Smooth muscle cell (in vitro differentiated cells): ENCODE data around the gene CTSL. TPM values are rescaled to one million over a fixed set of nuclear protein-coding genes. Genes with fewer than 3 reads are reported as not detected.

Experiments used
- DNase-seq: peaks from one replicate; lab custom pipeline; 2025; ENCODE audit not compliant: unreplicated experiment; lab: John Stamatoyannopoulos, UW
- H2AFZ ChIP-seq: fragments of 200-600 bp; sonication (generic); 2 replicates; pipeline ENCODE4 v1.6.0; 2016; ENCODE audit warnings: antibody characterized with exemption, low read depth, mild to moderate bottlenecking
- H3F3A ChIP-seq: fragments of 200-600 bp; sonication (generic); 2 replicates; pipeline ENCODE4 v1.6.0; 2017; ENCODE audit warnings: antibody characterized with exemption, low read depth
- H3K27ac ChIP-seq: fragments of 200-600 bp; sonication (generic); 2 replicates; pipeline ENCODE4 v1.5.1; 2016; ENCODE audit warnings: low read depth, mild to moderate bottlenecking
- H3K27me3 ChIP-seq: fragments of 200-600 bp; sonication (generic); 2 replicates; pipeline ENCODE4 v1.6.1; 2016; ENCODE audit warnings: low read depth, mild to moderate bottlenecking
- H3K36me3 ChIP-seq: fragments of 200-600 bp; sonication (generic); 2 replicates; pipeline ENCODE4 v1.5.1; 2016; ENCODE audit warnings: low read depth
- H3K4me1 ChIP-seq: fragments of 200-600 bp; sonication (generic); 2 replicates; pipeline ENCODE4 v1.5.1; 2016; ENCODE audit warnings: low read depth
- H3K4me2 ChIP-seq: fragments of 200-600 bp; sonication (generic); 2 replicates; pipeline ENCODE4 v1.6.0; 2016; ENCODE audit warnings: mild to moderate bottlenecking
- H3K4me3 ChIP-seq: fragments of 200-600 bp; sonication (generic); 2 replicates; pipeline ENCODE4 v1.5.1; 2016; ENCODE audit warnings: mild to moderate bottlenecking
- H3K79me2 ChIP-seq: fragments of 200-600 bp; sonication (generic); 2 replicates; pipeline ENCODE4 v1.6.0; 2016; ENCODE audit warnings: low read depth, mild to moderate bottlenecking
- H3K9ac ChIP-seq: fragments of 200-600 bp; sonication (generic); 2 replicates; pipeline ENCODE4 v1.6.0; 2016; ENCODE audit warnings: low read depth
- H3K9me3 ChIP-seq: fragments of 200-600 bp; sonication (generic); replicated peaks from 2 replicates; pipeline ENCODE4 v1.5.1; 2016; ENCODE audit warnings: low read depth
- H4K20me1 ChIP-seq: fragments of 200-600 bp; sonication (generic); 2 replicates; pipeline ENCODE4 v1.6.0; 2016; ENCODE audit warnings: low read depth
- WGBS: methylation state at CpG from one replicate; pipeline ENCODE4 v1.1.7; 2016; ENCODE audit warnings: low lambda C conversion rate; 5-methylcytosine and 5-hydroxymethylcytosine counted together
- polyA plus RNA-seq: library from polyadenylated mRNA; unstranded; fragments of >200 nt; fragmentation: Nextera tagmentation; extraction: Ambion mirVana; gene quantifications from 2 replicates; pipeline ENCODE4 v1.2.1, GENCODE V29; 2016
- total RNA-seq: library from RNA; depleted of rRNA; stranded (reverse); fragments of >200 nt; gene quantifications from 2 replicates; pipeline ENCODE4 v1.2.3, GENCODE V29; 2014
- TF ChIP-seq, protein P1 (sequence below): fragments of 200-600 bp; sonication (generic); IDR thresholded peaks from 2 replicates; pipeline ENCODE4 v1.5.1; 2017; ENCODE audit warnings: borderline replicate concordance, mild to moderate bottlenecking, antibody characterized with exemption; ENCODE audit not compliant: insufficient read depth, poor library complexity, severe bottlenecking

The CTSL gene
- total and polyA plus RNA-seq, 2 experiments from 2014 or later: 144 to 174 TPM

DNA sequence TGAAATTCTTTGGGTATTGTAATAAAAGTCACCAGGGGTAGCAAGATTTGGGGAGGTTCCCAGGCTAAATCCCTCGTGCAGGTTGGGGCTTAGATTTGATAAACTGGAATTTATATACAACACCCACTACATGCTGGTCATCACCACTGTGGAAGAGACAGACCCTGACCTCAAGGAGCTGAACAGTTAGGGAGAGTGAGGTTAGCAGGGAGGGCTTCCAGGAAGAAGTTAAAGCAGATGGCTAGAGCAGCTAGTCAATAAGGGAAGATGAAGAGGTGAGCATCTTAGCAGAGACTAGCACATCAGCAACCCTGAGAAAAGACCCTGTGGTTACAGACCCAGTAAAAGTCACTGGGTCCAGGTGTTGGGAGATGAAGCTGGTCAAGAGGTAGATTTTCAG lies 6.4 kb downstream of the CTSL start:
- Histone ChIP-seq H3K9ac (no peak overlapping the region), H3K27me3 (no peaks in the 10 kb centered on the region), H3K4me1 (peaks cover under 1% of the 10 kb centered on the region), H4K20me1 (no peaks in the 10 kb centered on the region), H3K9me3 (no peaks in the 10 kb centered on the region), H3K36me3 (peaks cover 5% of the 10 kb centered on the region), H3F3A (no peaks in the 10 kb centered on the region), H3K4me3 (no peak overlapping the region), H3K27ac (no peak overlapping the region), H3K79me2 (peaks cover 5% of the 10 kb centered on the region), H2AFZ (no peak overlapping the region), H3K4me2 (no peak overlapping the region)
- TF ChIP-seq, protein P1, sequence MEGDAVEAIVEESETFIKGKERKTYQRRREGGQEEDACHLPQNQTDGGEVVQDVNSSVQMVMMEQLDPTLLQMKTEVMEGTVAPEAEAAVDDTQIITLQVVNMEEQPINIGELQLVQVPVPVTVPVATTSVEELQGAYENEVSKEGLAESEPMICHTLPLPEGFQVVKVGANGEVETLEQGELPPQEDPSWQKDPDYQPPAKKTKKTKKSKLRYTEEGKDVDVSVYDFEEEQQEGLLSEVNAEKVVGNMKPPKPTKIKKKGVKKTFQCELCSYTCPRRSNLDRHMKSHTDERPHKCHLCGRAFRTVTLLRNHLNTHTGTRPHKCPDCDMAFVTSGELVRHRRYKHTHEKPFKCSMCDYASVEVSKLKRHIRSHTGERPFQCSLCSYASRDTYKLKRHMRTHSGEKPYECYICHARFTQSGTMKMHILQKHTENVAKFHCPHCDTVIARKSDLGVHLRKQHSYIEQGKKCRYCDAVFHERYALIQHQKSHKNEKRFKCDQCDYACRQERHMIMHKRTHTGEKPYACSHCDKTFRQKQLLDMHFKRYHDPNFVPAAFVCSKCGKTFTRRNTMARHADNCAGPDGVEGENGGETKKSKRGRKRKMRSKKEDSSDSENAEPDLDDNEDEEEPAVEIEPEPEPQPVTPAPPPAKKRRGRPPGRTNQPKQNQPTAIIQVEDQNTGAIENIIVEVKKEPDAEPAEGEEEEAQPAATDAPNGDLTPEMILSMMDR: no peak
- DNase-seq: no peak
- 89% methylated on average over 1 of the region's 1 CpG for WGBS

DNA sequence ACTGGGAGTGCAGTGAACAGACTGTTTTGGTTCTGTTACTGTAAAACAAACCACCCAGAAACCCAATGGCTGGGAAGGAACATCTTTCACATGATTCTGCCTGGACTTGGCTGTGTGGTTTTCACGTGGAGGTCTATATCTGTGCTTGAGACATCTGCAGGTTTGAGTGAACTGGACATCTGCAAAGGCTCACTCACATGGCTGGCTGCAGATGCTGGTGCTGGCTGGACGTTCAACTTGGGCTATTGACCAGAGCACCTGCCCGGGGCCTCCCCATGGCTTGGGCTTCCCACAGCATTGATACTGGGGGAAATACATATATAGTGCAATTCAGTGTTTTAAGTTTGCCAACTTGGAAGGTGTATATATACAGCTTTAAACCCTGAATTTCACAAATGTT lies 6.8 kb downstream of the CTSL start:
- H4K20me1 ChIP-seq: no peaks in the 10 kb centered on the region
- no peaks in the 10 kb centered on the region for H3K27me3 ChIP-seq
- no peak overlapping the region for H3K4me2 ChIP-seq
- 98% methylated on average over 3 of the region's 3 CpGs for WGBS
- no peaks in the 10 kb centered on the region for H3K4me1 ChIP-seq
- TF ChIP-seq, protein P1: no peak
- H3K9me3 ChIP-seq: no peaks in the 10 kb centered on the region
- no peaks in the 10 kb centered on the region for H3F3A ChIP-seq
- DNase-seq: no peak
- peaks cover 5% of the 10 kb centered on the region for H3K36me3 ChIP-seq
- H3K79me2 ChIP-seq: peaks cover under 1% of the 10 kb centered on the region
- H3K4me3 ChIP-seq: no peak overlapping the region
- no peak overlapping the region for H3K9ac ChIP-seq
- no peak overlapping the region for H3K27ac ChIP-seq
- H2AFZ ChIP-seq: no peak overlapping the region

DNA sequence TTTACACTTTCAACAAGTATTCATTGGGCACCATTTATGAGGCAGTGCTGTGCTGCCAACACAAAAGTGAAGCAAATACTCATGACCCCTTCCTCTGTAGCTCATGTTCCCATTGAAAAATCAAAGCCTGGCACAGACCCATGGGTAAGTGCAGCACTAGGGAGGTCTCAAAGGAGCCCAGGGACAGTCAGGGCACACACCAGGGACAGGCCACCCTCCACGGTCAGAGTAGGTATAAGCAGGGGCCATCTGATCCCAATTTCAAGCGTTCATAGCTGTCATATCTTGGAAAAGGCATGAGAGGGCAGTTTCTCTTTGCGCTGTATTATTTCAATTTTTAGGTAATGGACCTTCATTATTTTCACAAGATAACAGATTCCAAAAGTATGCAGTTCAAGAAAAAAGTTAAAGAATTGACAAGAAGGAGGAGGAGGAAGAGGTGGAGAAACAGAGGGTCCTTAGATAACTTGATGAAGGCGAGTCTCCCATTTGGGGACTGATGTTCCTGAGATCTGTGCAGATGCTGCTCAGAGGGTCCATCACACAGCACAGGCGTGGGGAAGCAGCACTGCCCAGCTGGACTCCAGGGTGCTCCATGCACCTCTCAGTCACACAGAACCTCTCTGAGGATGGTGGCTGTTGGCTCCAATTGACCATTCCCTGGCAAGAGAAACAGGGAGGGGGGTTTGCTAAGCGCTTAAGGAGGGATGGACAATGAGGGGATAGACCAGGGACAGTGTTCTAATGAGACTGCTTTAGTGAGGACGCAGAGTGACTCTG lies 7.5 kb downstream of the CTSL start:
- no peak for DNase-seq
- H3K9me3 ChIP-seq: no peaks in the 10 kb centered on the region
- 95% methylated on average over 7 of the region's 7 CpGs for WGBS
- TF ChIP-seq, protein P1: no peak
- H3K4me2 ChIP-seq: no peak overlapping the region
- no peaks in the 10 kb centered on the region for H3K27me3 ChIP-seq
- no peak overlapping the region for H3K4me3 ChIP-seq
- H3K4me1 ChIP-seq: no peaks in the 10 kb centered on the region
- H3K9ac ChIP-seq: no peak overlapping the region
- H4K20me1 ChIP-seq: no peaks in the 10 kb centered on the region
- no peak overlapping the region for H3K27ac ChIP-seq
- H3K79me2 ChIP-seq: no peaks in the 10 kb centered on the region
- H2AFZ ChIP-seq: no peak overlapping the region
- H3F3A ChIP-seq: no peaks in the 10 kb centered on the region
- H3K36me3 ChIP-seq: peaks cover 5% of the 10 kb centered on the region

DNA sequence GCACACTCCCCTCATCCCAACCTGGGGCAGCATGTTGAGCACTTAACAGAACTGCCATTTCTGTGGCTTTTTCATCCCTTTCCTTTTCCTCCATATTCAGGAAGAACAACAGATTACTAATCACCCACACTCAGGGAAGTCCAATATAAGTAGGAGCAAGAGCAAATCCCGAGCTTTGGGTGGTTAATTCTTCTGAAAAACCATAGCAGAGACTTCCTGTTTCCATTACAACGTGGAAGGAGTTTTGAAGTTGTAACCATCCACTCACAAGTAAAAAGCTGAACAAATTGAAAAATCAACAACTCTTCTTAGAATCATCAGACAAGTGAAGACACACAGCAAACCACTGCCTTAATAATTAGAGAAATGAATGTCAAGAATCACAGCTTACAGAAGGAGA lies 8.2 kb downstream of the CTSL start:
- WGBS: 38% methylated on average over 2 of the region's 2 CpGs
- no peak overlapping the region for H2AFZ ChIP-seq

More for the DNA sequence above, 8.2 kb downstream of the CTSL start:
- no peaks in the 10 kb centered on the region for H3K79me2 ChIP-seq
- no peaks in the 10 kb centered on the region for H3K9me3 ChIP-seq
- H3K4me2 ChIP-seq: no peak overlapping the region
- H3K4me1 ChIP-seq: no peaks in the 10 kb centered on the region
- no peaks in the 10 kb centered on the region for H3F3A ChIP-seq
- H3K36me3 ChIP-seq: peaks cover 5% of the 10 kb centered on the region
- H3K4me3 ChIP-seq: no peak overlapping the region
- no peaks in the 10 kb centered on the region for H3K27me3 ChIP-seq
- no peak for DNase-seq
- TF ChIP-seq, protein P1: no peak
- H3K27ac ChIP-seq: no peak overlapping the region
- H3K9ac ChIP-seq: no peak overlapping the region
- H4K20me1 ChIP-seq: no peaks in the 10 kb centered on the region
